GM19467 (cell line): ENCODE data around the gene DVL3.
"Not testable (repeated sequence)": the region's sequence is repeated elsewhere in the genome, so short reads cannot be mapped to it uniquely, and the experiment has no call there.

ENCODE experiments used
- ATAC-seq: cut with Tn5 transposase; IDR thresholded peaks from one replicate; pipeline ENCODE4 v1.9.1; 2021; ENCODE audit warnings: mild to moderate bottlenecking, moderate library complexity; ENCODE audit not compliant: unreplicated experiment

The DVL3 gene

DNA sequence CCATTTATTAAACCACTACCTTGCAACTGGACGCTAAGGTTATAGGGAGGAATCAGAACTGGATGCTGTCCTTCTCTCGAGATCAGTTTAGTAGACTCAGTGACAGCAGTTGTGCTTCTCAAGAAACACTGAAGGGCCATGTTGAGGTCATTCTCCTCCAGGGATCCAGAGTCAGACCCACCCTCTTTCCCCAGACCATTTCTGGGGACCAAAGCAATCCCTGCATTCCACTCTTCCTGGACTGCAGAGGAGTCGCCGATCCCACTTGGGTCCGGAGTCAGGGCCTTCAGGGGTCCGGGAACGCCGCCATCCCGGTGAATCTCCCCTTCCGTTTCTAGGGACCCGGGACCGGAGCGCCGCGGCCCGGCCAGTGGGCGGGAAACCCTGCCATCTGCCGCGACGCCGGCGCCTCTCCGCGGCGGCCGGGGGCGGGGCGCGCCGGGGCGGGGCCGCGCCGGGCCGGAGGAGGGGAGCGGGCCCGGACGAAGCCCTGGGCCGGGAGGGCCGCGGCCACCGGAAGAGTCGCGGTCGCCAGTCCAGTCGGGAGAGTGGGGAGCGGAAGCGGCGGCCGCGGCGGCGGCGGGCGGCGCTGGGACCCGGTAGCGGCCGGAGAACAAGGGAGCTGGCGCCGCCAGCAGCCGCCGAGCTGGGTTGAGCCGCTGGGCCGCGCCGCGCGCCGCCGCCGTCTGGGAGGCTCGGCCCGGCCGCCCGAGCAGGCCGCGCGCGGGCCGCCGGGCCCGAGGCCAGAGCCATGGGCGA is at the start of gene DVL3:
TSS of gene DVL3 (plus strand) at position 493 of the 759 bp plus-strand sequence. CDS start at position 752, 259 bp downstream.
- ATAC-seq, result peak; percentile 76

DNA sequence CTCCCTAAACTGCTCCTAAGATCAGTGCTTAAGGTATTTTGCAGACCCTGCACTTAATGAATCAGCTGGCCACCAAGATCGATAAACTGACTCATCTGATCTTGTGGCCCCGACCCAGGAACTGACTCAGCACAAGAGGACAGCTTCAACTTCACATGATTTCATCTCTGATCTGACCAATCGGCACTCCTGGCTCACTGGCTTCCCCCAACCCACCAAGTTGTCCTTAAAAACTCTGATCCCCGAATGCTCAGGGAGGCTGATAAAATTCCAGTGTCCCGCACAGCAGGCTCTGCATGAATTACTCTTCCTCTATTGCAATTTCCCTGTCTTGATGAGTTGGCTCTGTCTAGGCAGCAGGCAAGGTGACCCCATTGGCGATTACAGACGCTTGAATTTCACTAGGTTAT is 44.9 kb upstream of the DVL3 start:
- no peak for ATAC-seq

- ATAC-seq, result no peak
These were observed 39.2 kb upstream of the DVL3 start for GRCh38 chr3:184116017-184116416.

DNA sequence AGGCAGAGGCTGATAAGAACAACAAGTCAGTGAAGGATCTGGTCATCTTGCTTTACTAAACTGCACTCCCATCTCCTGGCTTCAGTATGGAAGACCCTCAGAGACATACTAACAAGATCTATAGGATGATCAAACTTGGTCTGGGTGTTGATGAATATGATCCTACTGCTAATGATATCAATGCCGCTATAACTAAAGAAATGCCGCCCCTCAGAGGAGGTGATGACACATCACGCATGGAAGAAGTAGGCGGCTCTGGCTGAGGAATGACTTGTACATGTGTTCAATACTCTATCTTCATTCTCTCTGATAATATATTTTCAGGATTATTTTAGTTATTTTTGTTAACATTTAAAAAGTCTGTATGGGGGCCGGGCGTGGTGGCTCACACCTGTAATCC is 37.5 kb upstream of the DVL3 start:
- no peak for ATAC-seq

DNA sequence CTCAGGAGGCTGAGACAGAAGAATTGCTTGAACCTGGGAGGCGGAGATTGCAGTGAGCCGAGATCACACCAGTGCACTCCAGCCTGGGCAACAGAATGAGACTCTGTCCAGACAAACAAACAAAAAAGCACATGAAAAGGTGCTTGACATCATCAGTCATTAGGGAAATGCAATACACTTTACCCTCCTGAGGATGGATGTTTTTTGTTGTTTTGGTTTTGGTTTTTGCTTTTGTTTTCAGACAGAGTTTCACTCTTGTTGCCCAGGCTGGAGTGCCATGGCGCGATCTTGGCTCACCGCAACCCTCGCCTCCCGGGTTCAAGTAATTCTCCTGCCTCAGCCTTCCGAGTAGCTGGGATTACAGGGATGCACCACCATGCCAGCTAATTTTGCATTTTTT is 34.1 kb upstream of the DVL3 start:
- ATAC-seq, result not testable (repeated sequence)

DNA sequence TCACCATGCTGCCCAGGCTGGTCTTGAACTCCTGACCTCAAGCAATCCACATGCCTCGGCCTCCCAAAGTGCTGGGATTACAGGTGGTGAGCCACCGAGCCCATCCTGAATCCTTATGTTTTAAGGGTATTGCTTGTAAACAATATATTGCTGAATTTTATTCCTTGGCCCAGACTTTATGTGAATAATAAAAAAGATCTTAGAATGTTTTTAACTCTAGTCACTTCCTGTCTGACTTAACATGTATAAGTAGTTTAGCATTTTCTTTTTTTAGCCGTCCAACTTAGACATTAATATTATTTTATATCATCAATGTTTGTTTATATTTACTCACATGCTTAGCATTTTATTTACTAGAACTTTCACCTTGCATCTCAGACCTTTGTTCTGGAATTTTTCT is 29.2 kb upstream of the DVL3 start:
- ATAC-seq, result no peak

DNA sequence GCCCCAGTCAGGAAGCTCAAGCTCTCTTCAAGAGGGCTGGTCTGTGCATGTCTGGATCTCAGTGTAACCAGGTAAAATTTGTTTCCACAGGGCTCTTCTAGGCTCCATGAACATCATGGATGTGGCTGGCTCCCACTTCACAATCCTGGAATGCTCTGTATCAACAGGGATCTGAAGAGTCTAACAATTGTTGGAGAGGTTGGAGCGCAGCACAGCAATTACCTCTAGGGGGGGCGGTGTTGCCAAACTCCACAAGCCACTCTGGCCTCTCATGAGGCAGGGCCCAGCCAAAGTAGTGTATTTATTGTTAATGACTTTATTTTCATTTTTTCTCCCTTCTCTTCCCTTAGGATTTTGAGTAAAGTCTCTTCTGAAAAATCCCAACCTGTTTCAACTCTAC is 26.2 kb upstream of the DVL3 start:
- no peak for ATAC-seq

GRCh38 chr3:184132945-184133344 is 22.2 kb upstream of the DVL3 start:
- ATAC-seq, result no peak

DNA sequence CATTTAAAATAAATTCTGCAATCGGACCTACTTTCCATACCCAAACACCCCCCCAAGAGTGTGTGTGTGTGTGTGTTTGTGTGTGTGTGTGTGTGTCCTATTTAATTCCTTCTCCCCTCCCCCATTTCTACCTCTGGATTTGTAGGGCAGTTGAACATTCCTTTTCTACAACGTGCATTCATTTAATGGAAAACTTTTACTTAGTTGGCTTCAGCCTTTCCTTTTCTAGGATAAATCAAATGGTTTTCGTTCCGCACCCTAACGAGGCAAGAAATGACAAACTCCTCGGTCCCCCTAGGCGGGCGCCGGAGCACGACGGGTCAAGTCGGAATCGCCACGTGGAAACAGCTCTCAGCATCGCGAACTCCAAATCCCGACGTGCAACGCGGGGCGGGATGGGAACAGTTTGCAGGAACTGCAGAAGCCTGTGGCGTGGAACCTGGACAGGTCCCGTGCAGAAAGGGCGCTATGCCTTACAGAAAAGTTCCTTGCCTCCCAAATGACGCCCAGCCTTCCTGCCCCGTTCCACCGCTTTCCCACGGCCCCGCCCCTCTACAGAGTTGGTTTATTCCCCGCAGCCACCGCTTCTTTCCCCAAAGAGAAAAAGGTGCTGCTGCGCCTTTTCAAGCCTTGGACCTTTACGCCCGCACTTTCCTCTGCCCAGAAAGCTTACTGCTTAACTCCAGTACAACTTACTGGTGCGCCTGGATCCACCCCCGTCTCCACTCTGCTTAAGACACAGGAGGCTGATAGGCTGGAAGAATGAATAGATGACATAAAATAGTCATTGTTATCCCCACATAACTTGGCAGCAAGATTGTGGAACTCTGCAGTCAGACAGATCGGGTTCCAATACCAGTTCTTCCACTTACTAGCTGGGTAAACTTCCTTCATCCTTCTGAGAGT is 21.1 kb upstream of the DVL3 start:
- no peak for ATAC-seq

DNA sequence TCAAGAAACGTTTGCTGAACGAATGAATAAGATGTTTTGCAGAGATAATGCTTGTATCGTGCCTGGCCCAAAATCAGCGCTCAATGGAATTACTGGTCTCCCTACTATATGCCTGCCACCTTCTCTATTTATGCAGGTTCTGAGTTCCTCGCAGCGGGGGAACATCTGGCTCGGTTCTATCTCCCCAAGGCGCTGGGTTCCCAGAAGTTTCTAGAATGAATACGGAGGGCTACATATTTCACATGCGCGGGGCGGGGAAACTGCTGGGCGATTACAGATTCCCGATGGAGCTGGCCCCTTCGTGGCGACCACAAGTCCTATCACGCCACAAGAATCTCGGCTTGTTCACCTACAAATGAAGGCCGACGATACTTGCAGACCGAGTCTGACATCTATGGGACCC is 20.4 kb upstream of the DVL3 start:
- no peak for ATAC-seq

GRCh38 chr3:184135149-184135910 is 19.8 kb upstream of the DVL3 start, which contains the start of gene EIF2B5:
EIF2B5 (plus strand) TSS chr3:184135358; CDS start chr3:184135386, 28 bp downstream.
- ATAC-seq, result peak; percentile 84

- no peak for ATAC-seq
These were observed 19.3 kb upstream of the DVL3 start for GRCh38 chr3:184135911-184136260.

DNA sequence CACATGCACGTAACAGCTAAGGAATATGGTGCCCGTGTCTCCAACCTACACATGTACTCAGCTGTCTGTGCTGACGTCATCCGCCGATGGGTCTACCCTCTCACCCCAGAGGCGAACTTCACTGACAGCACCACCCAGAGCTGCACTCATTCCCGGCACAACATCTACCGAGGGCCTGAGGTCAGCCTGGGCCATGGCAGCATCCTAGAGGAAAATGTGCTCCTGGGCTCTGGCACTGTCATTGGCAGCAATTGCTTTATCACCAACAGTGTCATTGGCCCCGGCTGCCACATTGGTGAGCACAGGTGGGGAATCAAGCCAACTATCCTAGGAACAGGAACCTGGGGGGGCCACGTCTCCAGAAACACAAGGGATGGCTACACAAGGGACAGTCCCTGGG is 14.7 kb upstream of the DVL3 start:
- no peak for ATAC-seq

DNA sequence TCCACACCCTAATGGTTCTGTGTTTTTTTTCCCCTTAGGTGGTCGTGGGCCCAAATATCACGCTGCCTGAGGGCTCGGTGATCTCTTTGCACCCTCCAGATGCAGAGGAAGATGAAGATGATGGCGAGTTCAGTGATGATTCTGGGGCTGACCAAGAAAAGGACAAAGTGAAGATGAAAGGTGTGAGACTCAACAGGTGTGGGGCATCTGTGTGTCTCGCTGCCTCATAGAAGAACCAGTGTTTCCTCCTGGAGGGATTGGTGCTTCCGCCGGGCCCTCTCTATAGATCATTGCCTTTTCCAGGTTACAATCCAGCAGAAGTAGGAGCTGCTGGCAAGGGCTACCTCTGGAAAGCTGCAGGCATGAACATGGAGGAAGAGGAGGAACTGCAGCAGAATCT is 13.0 kb upstream of the DVL3 start:
- no peak for ATAC-seq

DNA sequence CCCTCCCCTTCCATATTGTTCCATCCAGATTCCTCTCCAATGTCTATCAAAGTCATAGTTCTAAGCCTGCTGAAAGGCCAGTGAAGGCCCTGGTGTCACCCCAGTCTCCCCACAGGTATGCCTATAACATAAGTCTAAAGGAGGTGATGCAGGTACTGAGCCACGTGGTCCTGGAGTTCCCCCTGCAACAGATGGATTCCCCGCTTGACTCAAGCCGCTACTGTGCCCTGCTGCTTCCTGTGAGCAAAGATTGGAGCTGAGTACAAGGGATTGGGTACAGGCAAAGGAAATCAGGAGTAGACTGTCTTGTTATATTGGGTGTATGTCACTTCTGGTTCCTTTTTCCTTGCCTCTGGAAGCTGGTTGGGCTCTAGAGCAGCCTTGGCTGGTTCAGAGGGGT is 11.8 kb upstream of the DVL3 start:
- ATAC-seq, result no peak

DNA sequence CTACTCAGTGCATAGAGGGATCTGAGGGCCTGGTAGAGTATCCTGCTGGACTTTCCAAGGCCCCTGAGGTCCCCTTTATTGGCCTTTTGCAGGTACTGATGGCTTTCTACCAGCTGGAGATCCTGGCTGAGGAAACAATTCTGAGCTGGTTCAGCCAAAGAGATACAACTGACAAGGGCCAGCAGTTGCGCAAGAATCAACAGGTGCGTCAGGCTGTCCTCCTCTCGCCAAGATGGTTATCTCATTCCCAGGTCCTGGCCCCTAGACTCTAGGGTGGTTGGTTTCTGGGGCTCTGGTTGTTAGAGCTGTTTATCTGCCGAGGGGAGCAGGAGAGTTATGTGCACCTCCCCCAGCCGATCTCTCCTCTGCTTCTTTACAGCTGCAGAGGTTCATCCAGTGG is 10.7 kb upstream of the DVL3 start:
- ATAC-seq, result no peak

- no peak for ATAC-seq
These were observed 10.1 kb upstream of the DVL3 start for GRCh38 chr3:184145111-184145524.

DNA sequence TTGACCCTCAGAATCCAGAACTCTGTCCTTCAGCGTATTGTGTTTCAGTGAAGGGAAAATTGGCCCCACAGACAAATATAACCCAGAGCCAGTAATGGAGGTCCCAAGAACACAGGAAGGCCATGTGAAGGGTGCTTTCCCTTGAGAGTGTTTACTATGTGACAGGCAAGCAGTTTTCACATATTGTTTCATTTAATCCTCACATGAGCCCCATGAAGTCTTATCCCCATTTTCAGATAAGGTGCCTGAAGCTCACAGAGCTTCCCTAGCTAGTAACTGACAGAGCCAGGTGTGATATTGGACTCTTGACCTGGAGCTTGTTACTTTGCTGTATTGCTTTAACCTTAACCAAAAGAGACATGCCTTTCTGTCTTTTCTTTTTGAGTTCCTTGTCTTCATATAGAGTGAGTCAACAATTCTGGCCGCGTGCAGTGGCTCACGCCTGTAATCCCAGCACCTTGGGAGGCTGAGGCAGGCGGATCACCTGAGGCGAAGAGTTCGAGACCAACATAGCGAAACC is 9.4 kb upstream of the DVL3 start:
- ATAC-seq, result no peak

DNA sequence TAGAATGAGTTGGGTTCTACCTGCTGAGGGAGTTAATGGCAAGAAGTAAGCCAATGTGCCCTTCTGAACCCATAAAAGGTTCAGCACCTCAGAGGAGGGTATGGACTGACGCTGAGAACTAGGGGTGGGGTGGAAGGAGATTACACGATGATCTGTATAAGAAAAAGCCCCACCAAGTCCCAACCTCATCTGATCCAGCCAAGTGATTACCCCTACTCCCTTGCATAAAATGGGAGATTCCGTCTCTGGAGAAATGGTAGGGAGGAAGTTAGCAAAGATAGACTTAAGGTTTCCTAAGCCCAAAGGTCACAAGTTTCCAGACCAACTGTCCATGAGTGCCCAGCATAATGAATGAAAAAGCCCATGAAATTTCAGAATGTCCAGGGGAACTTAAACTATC is 7.1 kb upstream of the DVL3 start:
- no peak for ATAC-seq

DNA sequence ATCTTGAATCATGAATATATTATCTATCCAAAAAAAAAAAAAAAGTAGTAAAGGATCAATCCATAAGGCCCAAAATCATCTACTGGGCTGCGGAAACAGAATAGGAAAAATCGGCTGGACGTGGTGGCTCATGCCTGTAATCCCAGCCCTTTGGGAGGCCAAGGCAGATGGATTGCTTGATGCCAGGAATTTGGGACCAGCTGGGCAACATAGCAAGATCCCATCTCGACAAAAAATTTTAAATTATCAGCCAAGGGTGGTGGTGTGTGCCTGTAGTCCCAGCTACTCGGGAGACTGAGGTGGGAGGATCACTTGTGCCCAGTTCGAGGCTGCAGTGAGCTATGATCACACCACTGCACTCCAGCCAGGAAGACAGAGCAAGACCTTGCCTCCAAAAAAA is 6.1 kb upstream of the DVL3 start:
- no peak for ATAC-seq

DNA sequence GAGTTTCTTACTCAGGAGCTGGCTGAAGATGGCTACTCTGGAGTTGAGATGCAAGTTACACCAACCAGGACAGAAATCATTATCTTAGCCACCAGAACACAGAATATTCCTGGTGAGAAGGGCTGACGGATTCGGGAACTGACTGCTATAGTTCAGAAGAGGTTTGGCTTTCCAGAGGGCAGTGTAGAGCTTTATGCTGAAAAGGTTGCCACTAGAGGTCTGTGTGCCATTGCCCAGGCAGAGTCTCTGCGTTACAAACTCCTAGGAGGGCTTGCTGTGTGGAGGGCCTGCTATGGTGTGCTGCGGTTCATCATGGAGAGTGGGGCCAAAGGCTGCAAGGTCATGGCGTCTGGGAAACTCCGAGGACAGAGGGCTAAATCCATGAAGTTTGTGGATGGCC is 5.4 kb upstream of the DVL3 start:
- not testable (repeated sequence) for ATAC-seq
